Measurements from ENCODE around the gene USH1C. TPM values are rescaled to one million over a fixed set of nuclear protein-coding genes. Genes with fewer than 3 reads are reported as not detected.
A peak's percentile ranks its signal among the peaks of the same experiment; 100 is the strongest.

The USH1C gene
- total and polyA plus RNA-seq, 7 donors, result 0.05 to 0.44 (median 0.14) TPM; not detected in 4

GRCh38 chr11:17547051-17547577 is 2.9 kb upstream of the USH1C start, which contains the start of gene OTOG:
TSS of gene OTOG (plus strand) at chr11:17547259. CDS start at chr11:17547373, 114 bp downstream.
- Histone ChIP-seq H3K9me3 (no peaks in the 10 kb centered on the region), H3K4me1 (no peaks in the 10 kb centered on the region), H3K27ac (no peak within 1 kb of the TSS), H3K36me3 (ENCODE audit: insufficient read depth in 1 of 2, low read depth in 1 of 2) (no peaks in the 10 kb centered on the region), H3K27me3 (ENCODE audit: insufficient read depth in 3 of 3, low read length in 2 of 3) (peaks cover 0 to 14% (median 2%) of the 10 kb centered on the region in 3 donors), H3K4me3 (no peak within 1 kb of the TSS)
- DNase-seq, result no peak
- intact Hi-C loops (cut with DNase I), result loop anchor here in 1 of 2 donors (10.0 kb wide), 1 partner anchor 718 kb away; the partner anchor contains the start of gene SAA1
- 10 to 17% (median 12%) methylated on average over 20 of the region's 20 CpGs for WGBS, 3 donors
- no peak for ATAC-seq
- TF ChIP-seq, protein P1, sequence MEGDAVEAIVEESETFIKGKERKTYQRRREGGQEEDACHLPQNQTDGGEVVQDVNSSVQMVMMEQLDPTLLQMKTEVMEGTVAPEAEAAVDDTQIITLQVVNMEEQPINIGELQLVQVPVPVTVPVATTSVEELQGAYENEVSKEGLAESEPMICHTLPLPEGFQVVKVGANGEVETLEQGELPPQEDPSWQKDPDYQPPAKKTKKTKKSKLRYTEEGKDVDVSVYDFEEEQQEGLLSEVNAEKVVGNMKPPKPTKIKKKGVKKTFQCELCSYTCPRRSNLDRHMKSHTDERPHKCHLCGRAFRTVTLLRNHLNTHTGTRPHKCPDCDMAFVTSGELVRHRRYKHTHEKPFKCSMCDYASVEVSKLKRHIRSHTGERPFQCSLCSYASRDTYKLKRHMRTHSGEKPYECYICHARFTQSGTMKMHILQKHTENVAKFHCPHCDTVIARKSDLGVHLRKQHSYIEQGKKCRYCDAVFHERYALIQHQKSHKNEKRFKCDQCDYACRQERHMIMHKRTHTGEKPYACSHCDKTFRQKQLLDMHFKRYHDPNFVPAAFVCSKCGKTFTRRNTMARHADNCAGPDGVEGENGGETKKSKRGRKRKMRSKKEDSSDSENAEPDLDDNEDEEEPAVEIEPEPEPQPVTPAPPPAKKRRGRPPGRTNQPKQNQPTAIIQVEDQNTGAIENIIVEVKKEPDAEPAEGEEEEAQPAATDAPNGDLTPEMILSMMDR (IDR thresholded peaks at IDR 0.05), result no peak

DNA sequence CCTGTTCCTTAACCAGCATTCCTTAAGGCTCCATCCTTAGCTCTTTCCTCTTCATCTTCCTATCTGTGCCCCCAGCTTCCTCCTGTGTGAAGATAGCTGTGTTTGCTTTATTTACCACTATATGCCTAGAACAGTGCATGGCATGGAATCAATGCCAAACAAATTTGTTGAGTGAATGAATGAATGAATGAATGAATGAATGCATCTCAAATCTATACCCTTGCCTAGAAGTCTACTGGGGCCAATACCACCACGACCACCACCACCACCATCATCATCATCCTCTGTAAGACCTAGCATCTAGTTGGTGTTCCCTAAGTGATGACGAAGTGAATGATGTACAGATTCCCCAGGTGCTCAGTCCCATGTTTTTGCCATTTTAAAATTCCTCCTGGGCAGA is 2.0 kb upstream of the USH1C start:
- no peaks in the 10 kb centered on the region for H3K9me3 ChIP-seq
- WGBS, 3 donors, result 79 to 91% (median 87%) methylated on average over 2 of the region's 2 CpGs
- peaks cover 0 to 14% (median 2%) of the 10 kb centered on the region in 3 donors for H3K27me3 ChIP-seq (ENCODE audit: insufficient read depth in 3 of 3, low read length in 2 of 3)
- H3K4me1 ChIP-seq, result no peaks in the 10 kb centered on the region
- no peak overlapping the region for H3K4me3 ChIP-seq
- TF ChIP-seq, protein P1 (IDR thresholded peaks at IDR 0.05), result no peak
- ATAC-seq, result no peak
- DNase-seq, result no peak
- intact Hi-C loops (cut with DNase I), result loop anchor here in 1 of 2 donors (10.0 kb wide), 1 partner anchor 719 kb away; the partner anchor contains the start of gene SAA1
- H3K36me3 ChIP-seq (ENCODE audit: insufficient read depth in 1 of 2, low read depth in 1 of 2), result no peaks in the 10 kb centered on the region
- no peak overlapping the region for H3K27ac ChIP-seq

DNA sequence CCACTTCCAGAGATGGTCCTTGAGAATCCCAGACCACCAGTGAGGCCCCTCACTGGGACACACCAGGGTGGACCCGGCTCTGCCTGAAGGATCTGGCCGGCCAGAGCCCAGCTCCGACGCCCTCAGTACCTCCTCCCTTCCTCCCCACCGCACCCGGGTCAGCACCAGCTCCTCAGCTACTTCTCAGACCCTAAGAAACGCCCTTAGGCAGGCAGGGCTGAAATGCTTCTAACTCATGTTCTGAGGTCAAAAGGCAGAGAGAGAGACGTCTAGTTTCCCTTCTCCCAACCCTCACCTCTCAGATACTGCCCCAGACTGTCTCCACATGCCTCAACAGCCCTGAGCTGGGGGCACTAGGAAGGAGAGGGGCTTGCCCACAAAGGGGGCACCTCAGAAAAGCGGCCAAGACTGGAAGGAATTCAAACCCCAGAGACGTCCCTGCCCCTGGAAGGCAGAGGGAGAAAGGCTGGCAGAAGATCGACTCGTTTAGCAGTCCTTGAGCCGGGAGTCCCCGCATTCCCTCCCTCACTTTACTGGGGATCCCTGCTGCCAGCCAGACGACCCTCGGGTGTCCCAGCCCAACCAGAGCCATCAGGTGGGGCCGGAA is 539 bp downstream of the USH1C start:
- Histone ChIP-seq H3K4me3 (peak overlapping the region; percentile 32), H3K27me3 (ENCODE audit: insufficient read depth in 3 of 3, low read length in 2 of 3) (peaks cover 0 to 12% (median 2%) of the 10 kb centered on the region in 3 donors), H3K4me1 (no peaks in the 10 kb centered on the region), H3K9me3 (no peaks in the 10 kb centered on the region), H3K36me3 (ENCODE audit: insufficient read depth in 1 of 2, low read depth in 1 of 2) (no peaks in the 10 kb centered on the region), H3K27ac (no peak overlapping the region)
- peak in 2 of 4 donors; percentile 7 to 37 for ATAC-seq
- TF ChIP-seq, protein P1 (IDR thresholded peaks at IDR 0.05), result no peak
- intact Hi-C loops (cut with DNase I), result loop anchor here in 1 of 2 donors (10.0 kb wide), 1 partner anchor 721 kb away; the partner anchor contains the start of gene SAA1
- WGBS, 3 donors, result 46 to 55% (median 49%) methylated on average over 16 to 17 of the region's 17 CpGs
- no peak for DNase-seq

DNA sequence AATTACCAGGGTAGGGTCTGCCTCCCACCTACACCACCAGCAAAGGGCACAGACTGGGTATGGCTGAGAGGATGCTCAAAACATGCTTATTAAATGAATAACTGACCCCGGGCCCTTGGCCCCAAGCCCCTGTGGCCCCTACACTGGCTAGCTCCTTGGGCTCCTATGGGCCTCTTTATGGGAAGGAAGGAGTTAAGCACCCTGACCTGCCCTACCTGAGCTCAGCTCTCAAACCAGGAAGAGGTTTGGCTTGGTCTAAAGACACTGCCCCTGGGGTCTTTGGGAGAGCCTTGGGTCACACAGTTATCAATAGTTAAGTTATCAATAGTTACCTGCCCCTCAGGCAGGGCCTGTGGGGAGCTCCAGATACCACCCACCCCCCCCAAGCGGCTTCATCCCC is 1.2 kb downstream of the USH1C start:
- TF ChIP-seq, protein P1 (IDR thresholded peaks at IDR 0.05), result no peak
- Histone ChIP-seq H3K36me3 (ENCODE audit: insufficient read depth in 1 of 2, low read depth in 1 of 2) (no peaks in the 10 kb centered on the region), H3K4me3 (no peak overlapping the region), H3K27ac (no peak overlapping the region), H3K27me3 (ENCODE audit: insufficient read depth in 3 of 3, low read length in 2 of 3) (peaks cover 0 to 7% (median 2%) of the 10 kb centered on the region in 3 donors), H3K9me3 (no peaks in the 10 kb centered on the region), H3K4me1 (no peaks in the 10 kb centered on the region)
- peak in 1 of 2 donors; percentile 27 for DNase-seq
- intact Hi-C loops (cut with DNase I), result loop anchor here in 1 of 2 donors (10.0 kb wide), 1 partner anchor 722 kb away; the partner anchor contains the start of gene SAA1
- ATAC-seq, result no peak
- 86 to 91% (median 88%) methylated on average over 2 of the region's 2 CpGs for WGBS, 3 donors
